ENCODE results near the gene PHKA2.

Gene PHKA2

DNA sequence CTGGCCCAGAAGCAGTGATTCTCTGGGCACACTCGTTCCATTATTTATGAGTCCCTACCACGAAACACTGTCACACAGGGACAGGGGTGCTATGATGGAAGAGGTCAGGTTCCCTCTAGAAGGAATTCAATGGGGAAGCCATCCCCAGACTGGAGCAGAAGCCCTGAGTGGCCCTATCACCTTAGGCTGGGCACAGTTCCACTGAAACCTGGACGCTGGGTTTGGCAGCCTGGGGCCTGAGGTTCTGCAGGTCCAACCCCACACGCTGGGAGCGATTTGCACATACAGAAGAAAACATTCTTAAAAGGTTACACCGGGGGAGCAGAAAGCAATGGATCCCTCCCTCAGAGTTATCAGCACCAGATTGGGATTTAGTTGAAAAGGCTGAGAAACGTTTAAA, 63.3 kb downstream of the PHKA2 start:
- no peak for DNase-seq

DNA sequence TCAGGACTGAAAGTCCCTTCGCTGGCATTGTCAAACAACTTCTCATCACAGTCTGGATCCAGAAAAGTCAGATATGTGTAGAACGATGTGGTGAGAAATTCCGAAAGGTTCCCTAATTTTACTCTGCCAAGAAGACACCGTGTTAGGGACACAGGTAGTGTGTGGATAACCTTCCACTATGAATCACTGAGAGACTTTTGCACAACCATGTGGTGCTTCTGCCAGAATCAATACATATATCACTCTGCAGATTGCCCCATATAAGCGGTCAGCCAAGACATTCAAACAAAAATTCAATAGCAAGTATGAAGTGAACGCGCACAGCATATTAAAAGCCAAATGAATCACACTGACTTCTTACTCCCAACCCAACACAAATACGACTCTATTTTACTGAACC, 63.8 kb downstream of the PHKA2 start:
- DNase-seq, result no peak

DNA sequence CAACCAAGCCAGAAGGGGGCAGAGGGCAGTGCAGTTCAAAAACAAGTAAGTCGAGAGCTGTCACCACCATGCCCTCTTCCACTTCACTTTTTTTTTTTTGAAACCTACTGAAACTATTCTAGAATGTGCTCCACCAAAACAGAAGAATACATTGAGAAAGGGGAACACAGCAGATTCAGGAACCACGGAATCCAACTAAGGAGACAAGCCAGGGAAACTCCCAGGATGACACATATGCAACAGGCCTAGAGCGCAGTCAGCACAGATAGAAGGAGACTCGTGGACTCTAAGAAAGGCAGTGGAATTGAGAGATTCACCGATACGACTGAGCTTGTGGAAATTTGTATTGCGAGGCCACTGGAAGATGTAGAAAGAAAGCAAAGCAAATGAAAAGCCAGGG, 66.1 kb downstream of the PHKA2 start:
- no peak for DNase-seq

DNA sequence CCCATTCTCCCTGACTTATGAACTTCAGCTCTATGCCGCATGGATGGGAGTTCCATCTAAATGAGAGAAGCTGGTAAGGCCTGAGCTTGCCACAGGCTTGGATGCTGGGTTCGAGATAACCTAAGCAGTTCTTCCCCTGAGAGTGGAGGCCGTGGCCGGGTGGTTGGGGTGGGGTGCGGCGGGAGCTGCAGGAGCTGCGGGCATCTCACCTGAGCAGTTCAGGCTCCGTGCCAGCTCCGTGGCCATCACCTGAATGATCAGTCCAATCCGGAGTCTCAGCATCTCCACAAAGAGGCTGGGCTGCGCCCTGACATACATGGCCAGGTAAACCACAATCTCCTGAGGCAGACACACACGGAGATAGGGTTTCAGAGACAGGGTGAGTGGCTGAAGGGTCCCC, 77.6 kb downstream of the PHKA2 start:
- no peak for DNase-seq

DNA sequence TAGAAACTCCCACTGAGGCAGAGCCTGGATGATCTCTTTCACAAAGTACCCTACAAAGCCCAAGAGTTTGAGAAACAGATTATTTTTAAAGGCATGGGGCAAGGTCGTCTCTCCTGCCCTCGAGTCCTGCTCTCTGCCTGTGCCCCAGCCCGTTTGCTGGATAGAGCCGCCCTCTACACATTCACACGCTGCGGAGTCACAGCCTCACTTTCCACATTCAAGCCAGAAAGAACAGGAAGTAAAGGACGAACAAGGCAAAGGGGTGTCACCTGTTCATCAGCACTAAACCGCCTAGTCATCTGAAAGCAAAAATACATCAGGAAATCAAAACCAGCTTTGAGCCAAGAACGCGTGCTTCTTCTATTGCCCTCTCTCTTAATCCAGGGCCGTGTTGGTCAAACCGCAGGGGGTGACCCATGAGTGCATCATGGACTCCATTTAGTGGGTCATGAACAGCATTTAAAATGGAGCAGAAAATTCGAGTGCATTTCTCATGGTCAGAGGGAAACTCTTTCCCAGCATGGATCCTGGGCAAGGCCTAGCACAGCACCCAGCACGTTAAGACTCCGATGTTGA, 83.4 kb downstream of the PHKA2 start:
- no peak for DNase-seq

DNA sequence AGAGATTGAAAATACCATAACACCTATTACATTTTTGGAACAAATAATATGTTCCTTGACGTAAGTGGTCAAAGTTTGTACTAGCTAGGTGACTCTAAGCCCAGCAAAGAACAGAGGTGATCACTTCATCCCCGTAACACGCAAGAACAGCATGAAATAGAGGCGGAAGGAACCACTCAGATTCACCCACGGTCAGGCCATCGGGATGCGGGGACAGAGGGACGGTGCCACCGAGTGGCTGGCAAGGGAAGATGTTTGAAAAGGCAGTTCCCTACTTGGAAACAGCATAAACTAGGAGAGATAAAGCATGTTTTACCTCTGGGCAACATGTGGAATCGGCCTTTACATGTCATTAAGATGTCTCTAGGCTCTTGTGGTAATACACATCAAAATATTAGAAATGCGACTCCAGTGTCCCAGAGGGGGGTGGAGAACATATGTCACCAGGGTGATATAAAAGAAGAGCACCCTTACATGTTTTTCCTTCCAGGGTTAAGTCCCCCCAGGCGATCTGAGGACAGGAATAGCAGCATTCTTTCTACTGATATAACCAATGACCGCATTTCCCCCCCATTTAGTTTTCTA, 84.0 kb downstream of the PHKA2 start:
- no peak for DNase-seq

DNA sequence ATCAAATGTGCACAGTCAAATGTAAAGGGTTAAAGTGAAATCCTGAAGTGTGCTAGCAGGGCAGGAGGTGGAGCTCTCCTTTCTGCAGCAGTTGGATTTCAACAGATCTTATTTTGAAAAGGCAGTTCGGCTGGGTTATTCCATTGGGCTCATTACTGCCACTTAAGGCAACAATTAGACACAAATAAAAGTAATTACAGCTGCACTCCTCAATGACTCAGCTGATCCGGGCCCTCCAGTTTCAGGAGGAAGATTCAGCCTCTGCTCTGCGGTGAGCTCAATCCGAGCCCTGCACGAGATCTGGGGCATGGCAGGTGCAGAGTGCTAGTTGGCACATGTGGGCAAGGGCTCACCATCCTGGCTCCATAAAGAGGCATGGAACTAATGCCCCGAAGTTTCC, 85.4 kb downstream of the PHKA2 start:
- no peak for DNase-seq

DNA sequence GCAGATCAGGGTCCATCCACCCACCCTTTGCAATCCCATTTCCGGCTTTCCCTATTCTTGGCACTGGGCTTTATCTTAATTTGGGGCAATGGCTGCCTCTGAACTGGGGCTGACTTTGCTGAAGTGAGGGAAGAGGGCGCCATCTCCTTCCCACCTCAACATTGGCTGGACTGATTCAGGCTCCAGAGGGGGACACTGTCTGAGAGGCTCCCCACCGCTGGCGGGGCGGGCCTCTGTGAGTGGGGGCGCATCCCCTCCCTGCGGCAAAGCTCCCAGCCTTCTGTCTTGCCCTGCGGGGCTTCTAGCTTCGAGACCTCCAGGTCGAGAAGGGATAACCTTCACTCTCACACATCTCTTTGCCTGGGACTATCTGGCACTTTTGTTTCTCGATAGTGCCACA, 85.8 kb downstream of the PHKA2 start:
- no peak for DNase-seq

DNA sequence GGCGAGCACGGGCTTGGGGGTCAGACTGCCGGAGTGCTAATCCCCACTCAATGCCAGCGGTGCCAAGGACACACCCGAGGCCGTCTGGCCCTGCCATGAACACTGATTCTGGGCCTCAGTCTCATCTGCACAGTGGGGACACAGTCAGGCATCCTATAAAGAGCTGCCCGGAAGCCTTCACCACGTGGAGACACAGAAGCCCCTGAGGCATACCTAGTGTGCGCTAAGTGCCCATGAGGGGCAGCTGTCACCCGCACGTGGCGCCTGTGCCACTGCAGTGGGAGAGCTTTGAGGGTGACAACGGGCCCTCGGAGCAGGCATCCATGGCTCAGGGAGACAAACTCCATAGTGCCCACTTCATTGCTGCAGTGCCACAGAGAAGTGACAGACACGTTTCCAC, 86.3 kb downstream of the PHKA2 start:
- DNase-seq, result no peak

DNA sequence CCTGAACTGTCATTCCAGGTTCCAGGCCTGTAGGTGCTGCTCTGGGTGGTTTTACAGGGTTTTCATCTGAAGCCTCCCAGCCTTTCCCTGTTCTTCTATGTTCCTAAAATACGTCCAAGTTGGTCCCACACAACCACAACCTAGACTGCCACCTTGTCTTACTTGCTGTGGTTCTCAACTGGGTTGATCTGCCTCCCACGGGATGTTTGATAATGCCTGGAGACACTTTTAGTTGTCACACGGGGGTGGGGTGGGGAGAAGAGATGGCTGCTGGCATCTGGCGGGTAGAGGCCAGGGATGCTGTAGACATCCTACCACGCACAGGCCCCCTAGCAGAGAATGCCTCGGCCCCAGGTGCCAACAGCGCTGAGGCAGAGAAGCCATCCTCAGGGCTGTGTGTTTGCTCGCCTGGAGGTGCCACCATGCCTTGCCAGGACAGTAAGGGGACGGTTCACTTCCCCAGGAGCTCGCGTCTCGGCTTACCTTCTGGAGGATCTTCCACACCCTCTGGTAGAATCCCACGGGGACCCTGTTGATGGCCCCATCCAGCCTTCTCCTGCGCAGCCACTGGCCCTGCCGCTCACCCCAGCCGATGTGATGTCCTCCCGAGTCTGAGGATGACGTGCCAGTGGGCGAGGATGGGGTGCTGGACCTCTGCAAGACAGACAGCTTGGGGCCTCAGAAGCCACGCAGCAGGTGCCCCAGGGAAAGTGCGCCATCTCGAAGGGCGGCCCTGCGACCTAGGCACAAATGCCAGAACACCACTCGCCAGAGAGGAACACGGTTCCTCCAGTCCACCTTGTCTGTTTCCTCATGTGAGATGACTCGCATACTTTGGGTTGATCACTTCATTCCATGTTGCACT, 87.0 kb downstream of the PHKA2 start:
- no peak for DNase-seq

DNA sequence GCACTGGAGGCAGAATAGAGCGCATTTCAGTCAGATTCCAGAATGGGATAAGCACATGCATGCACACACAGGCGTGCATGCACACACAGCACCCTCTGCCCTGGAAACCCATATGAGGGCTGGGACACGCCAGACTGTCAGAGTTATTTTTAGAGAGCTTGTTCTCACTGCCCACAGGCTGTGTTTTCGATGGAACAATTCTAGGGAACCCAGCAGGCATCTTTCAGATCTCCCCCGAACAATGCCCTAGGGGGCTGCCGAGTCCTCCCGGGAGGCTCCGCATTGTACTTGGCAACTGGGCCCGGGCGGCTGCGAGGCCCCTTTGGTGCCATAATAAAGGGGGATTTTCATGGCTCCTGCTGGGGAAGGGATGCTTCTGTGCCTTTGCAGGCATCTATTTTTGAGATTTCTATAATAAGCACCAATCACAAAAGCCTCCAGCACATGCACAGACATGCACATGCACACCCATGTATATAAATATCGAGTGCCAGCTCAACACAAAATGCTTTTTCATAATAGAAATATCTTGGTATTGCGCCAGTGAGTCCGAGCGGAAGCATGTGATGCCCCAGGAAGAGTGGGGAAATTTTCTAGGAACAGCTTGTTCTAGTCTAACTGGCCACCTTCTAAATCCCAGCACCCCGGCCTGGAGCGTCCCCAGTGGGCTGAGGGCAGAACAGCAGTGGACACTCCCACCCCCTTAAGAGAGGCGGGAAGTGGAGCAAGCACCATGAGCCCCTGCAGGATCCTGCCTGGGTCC, 88.5 kb downstream of the PHKA2 start:
- DNase-seq, result no peak

DNA sequence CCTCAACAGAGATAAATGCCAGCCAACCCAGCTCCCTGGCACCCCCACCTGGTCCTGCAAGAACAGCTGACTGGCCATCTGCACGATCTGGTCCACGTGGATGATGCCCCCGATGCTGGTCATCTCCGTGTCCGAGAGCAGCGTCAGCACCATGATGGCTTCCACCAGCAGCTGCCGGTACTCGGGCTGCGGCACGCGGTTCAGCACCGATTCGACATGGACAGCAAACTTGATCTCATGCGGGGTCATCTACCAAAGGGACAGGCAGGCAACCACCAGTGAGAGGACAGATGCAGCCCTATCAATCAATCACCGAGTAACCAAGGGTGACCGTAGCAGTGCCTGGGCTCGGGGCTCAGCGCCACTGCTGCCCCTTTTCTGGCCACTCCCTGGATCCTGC, 89.8 kb downstream of the PHKA2 start:
- DNase-seq, result no peak

DNA sequence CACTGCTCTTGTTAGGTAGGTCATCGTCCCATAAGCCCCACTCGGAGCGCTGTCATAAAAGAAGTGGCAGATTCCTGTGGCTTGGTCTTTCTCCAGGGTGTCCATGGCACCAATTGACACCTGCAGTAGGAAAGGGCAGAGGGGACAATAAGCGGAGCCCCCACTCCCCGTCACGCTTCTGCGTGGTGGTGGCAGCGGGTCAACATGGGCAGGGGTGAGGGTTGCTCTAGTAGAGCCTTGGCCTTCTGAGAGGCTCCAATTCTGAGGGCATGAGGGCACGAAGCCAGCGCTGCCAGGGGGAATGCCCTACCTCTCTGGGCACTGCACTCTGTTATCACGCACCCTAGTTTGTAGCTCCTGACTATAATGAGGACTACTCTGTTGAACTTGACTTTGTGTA, 90.4 kb downstream of the PHKA2 start:
- DNase-seq, result no peak

DNA sequence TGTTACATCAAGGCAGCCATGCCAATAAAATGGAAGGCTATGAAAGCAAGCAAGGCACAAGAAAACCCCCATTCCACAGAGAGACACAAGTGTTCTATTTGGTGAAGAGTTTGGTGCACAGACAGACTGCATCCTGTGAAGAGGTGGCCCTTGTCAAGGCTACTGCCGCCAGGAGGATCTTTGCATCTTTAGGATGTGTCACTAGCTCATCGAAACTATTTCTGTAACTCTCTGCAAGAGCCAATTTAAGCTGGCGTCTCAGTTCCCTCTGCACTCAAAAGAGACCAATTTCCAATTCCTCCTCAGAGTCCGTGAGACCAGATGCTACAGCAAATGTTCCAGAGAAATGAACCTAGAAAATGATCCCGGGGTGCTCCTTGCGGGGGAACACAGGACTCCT, 91.0 kb downstream of the PHKA2 start:
- no peak for DNase-seq

DNA sequence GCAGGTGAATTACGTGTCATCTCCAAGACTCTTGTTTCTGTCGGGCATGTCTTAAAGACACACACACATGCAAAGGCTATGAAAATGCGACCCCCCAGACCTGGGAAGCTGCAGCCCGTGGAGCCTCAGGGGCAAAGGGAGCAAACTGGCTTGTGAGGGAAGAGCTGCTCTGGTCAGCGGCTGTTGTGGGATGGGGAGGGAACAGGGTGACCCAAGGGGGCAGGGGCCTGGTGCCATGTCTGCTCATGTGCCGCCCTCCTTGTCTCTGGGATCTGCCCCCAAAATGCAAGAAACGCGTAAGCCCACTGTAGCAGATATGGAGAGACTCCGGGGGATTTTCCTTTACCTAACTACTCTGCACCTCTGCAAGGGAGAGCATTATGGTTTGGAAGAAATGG, 92.4 kb downstream of the PHKA2 start:
- DNase-seq, result no peak

DNA sequence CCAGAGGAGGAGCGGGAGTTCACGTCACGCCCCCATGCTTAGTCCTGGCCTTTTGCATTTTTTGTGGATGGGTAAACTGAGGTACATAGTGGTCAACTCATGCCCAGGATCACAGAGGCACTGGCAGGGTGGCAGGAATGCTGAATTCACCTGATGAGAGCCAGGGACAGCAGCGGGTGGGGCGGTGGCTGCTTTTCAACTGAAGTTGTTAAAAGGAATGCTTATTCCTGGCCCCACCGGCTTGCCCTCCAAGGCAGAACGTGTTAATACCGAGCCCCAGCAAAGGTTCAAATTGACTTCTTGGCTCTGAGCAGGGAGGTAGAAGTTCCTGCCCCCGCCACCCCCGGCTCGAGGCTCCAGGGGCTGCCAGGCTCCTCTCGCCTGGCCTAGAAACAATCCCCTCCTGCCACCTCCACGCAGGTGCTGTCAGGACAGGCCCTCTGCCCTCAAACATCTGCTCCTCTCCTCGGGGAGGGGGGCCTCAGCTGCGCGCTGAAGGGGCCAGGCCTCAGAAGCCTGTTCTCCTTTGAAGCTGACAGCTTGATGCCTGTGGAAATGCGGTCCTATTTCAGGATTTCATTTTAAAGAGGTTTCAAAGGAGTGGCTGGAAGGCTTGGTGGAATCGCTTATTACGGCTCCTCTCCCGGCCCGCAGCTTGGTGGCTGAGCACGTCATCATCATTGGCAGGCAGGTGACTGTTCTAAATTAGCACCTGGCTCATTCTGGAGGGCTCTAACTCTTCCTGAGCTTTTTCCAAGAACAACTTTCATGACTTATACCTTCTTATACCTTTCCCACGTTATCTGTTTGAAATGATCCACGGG, 93.0 kb downstream of the PHKA2 start:
- DNase-seq, result no peak

DNA sequence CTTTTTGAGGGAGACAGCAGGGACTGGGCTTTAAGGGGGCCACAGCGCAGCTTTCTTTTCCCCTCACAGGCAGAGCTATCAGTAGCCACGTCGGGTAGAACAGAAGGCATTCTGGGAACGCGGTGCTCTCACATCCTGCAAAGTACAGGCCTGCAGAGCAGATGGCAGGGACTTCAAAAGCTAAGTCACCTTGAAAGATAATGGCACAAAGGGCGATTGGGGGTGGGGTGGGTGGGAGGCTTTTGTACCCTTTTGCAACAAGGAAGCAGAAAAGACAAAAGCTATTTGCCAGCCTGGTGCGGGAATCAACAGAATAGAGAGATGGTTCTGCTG, 93.9 kb downstream of the PHKA2 start:
- DNase-seq, result no peak

DNA sequence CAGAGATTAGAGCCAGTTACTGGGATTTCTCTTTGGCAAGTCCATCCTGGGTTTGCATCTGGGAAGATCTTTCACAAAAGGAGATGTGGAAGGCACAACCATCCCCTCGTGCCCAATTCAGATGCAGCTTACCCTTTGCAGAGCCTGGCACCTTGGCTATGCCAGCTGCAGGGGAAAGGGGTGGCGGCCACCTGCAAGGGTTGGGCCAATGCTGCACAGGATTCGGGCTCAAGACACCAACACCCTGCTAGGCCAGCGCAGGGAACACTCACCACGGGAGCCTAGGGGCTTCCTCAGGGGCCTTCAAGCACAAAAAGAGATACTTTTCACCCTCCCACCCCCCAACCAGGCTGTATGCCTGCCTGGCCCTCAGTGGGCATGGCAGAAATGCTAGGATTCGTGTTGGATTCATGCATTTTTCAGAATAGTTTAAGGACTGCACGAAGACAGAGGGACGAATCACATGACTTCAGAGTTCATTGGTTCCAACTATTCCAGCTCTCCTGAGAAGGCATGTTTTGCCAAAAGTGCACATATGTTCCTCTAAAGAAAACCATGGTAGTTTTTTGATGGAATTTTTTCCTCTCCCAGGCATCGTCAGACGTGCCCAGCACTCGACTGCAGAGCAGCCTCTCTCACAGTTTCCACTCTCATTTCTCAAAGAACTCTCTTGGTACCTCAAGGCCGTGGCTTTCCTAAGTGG, 94.4 kb downstream of the PHKA2 start:
- DNase-seq, result no peak

DNA sequence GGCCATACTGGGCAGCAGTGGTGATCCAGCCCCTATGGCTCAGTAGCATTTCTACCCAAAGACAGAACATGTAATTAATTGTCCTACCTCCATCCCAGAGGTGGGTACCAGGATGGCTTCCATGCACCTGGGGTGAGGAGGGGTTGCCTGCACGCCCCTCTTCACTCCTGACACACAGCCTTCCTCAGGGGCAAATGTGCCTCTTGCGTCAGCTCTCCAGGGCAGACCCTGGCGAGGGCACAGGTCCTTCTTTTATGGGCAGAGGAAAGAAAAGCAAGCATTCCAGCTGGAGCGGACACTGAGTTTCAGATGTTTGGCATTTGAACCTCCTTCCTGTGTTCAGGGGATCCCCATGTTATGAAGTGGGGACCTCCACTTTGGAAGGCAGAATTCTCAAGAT, 95.6 kb downstream of the PHKA2 start:
- DNase-seq, result no peak

DNA sequence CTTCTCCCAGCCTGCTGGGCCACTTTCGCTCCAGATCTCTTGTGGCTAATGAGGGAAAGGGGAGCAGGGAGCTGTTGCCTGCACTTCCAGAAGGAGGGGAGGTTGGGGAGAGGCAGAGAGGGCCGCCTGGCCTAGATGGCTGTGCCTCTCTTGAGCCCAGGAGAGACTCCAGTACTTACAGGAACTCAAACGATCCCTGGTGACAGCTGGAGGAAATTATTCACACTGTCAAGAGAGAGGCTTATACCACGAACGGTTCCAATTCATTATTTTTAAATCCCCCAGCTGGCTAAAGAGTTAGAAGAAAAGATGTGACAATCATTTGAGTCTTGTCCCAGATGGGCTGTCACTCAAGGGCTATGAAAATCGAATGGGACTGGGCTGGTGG, 96.1 kb downstream of the PHKA2 start:
- no peak for DNase-seq

DNA sequence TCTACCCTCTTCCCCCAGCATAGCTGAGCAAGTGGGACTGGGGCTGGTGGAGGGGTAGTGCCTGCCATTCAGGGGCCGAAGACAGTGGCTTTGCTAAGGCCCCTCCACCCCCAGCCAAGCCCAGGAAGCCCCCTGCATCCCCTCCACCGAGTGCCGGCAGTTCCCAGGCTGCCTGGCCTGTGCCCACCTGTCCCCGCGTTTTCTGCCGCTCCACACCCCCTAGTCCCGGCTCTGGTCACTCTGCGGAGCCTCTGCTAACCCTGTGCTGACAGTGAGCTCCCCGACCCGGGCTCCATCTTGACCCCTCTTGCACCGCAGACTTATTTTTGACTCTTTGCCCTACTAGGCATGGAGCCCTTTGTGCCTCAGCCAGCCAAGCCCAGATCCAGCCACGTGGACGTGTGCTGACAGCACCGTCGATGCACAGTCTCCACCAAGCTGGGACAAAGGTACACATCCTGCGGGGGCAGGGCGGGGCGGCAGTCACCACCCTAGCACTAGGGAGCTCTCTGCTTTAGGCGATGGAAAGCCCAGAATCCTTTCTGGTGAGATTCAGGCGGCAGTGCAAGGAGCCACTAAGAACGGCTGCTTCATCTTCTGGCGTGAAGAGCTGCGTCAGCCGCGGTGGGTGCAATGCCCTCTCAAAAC, 96.6 kb downstream of the PHKA2 start:
- no peak for DNase-seq

Data from activated effector memory CD4-positive, alpha-beta T cell treated with Interleukin-2 at 50 U/mL for 16 hours (primary cell).